GM18870 (cell line): ENCODE data around the gene TRA2B.

Experiments
- ATAC-seq: cut with Tn5 transposase; IDR thresholded peaks from one replicate; pipeline ENCODE4 v1.9.1; 2021; ENCODE audit warnings: moderate library complexity; ENCODE audit not compliant: unreplicated experiment

The TRA2B gene

GRCh38 chr3:185954366-185954723 lies 16.5 kb upstream of the TRA2B start:
- no peak for ATAC-seq

GRCh38 chr3:185950728-185951127 lies 12.9 kb upstream of the TRA2B start:
- ATAC-seq = no peak

DNA sequence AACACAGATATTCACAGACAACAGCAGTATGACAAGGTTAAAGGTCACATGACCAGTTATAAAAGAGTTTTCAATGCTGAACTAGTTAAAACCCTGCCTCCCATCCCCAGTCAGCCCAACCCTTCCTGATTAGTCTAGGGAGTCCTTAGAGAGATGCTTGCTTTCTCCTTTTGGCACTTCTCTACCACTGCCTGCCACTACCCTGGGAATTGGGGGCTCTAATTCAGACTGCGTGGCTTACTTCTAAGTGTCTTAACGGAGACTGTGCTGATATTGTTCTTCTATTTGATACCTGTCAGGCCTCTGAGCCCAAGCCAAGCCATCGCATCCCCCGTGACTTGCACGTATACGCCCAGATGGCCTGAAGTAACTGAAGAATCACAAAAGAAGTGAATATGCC lies 11.7 kb upstream of the TRA2B start:
- no peak for ATAC-seq

- no peak for ATAC-seq
Measured at GRCh38 chr3:185948292-185948691, 10.5 kb upstream of the TRA2B start.

GRCh38 chr3:185943760-185944106 lies 5.9 kb upstream of the TRA2B start:
- peak; percentile 9 for ATAC-seq

GRCh38 chr3:185942907-185943759 lies 5.3 kb upstream of the TRA2B start:
- ATAC-seq = peak; percentile 76

- no peak for ATAC-seq
Measured at GRCh38 chr3:185942396-185942795, 4.6 kb upstream of the TRA2B start.

GRCh38 chr3:185940951-185941350 lies 3.1 kb upstream of the TRA2B start:
- ATAC-seq = no peak

DNA sequence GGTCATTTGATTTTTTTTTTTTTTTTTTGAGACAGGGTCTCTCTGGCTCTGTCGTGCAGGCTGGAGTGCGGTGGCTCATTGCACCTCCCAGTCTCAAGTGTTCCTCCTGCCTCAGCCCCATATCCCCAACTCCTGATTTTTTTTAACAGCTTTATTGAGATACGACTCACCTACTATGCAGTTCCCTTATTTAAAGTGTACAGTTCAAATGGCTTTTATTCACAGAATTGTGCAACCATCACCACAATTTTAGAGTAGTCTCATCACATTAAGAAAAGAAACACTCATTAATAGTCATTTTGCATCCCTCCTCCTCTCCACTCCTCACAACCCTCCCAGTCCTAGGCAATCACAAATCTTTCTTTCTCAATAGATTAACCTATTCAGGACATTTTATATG lies 1.9 kb upstream of the TRA2B start:
- ATAC-seq = no peak

- ATAC-seq = peak; percentile 30
Measured at GRCh38 chr3:185936814-185937688, 763 bp downstream of the TRA2B start.

DNA sequence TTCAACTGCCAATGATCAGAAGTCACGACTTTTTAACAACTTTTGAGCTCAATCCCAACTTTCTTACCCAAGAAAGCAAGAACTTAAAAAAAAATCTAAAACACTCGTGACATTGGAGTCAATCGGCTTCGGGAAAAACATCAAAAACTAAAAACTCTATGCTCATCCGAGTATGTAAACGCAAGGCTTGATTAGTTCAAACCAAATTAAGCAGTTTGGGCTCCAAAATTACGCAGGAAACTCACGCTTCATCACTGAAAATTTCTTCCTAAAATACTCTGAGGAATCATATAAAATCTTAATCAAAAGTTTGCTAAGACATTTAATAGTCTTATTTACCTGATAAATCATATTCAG lies 1.6 kb downstream of the TRA2B start:
- no peak for ATAC-seq

- ATAC-seq = no peak
Measured at GRCh38 chr3:185935465-185936272, 2.1 kb downstream of the TRA2B start.

- ATAC-seq = no peak
Measured at GRCh38 chr3:185934767-185935464, 2.9 kb downstream of the TRA2B start.

DNA sequence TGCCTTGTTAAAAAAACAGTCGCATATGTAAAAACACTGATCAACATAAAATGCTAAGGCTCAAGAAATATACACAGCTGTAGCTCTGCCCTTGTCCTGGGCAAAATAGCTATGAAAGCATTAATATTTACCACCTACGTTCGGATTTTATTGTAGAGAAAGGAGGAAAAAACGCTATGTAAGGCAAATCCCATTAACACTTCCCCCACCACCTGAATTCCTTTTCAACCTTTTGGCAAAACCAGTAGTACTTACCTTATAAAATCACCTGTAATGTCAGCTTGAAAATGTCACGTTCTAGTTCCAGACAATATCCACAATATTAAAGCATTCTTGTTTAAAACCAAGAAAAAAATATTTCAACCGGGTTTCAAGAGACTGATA lies 3.6 kb downstream of the TRA2B start:
- ATAC-seq = no peak

- no peak for ATAC-seq
Measured at GRCh38 chr3:185933374-185934173, 4.2 kb downstream of the TRA2B start.

- ATAC-seq = no peak
Measured at GRCh38 chr3:185931777-185932612, 5.8 kb downstream of the TRA2B start.

GRCh38 chr3:185930393-185931107 lies 7.3 kb downstream of the TRA2B start:
- no peak for ATAC-seq
